ENCODE results near the gene TPRG1. TPM values are rescaled to one million over a fixed set of nuclear protein-coding genes. Genes with fewer than 3 reads are reported as not detected.

TPRG1 gene
- total RNA-seq, 2 donors from 2014 or later = 1.7 to 4.7 TPM

GRCh38 chr3:189160519-189161309 lies 11.1 kb upstream of the TPRG1 start:
- Histone ChIP-seq H3K27ac (no peak overlapping the region), H3K36me3 (no peaks in the 10 kb centered on the region), H3K9me3 (no peaks in the 10 kb centered on the region), H3K4me1 (replicated peaks) (no peaks in the 10 kb centered on the region), H3K27me3 (replicated peaks; ENCODE audit: insufficient read depth) (no peaks in the 10 kb centered on the region), H3K4me3 (no peak overlapping the region)
- intact Hi-C loops (cut with DNase I) = no loop called here
- DNase-seq (ENCODE audit: low spot score) = no peak
- WGBS = 75% methylated on average over 8 of the region's 8 CpGs
- TF ChIP-seq POLR2AphosphoS5 (IDR thresholded peaks at IDR 0.05) (no peak), CTCF (IDR thresholded peaks at IDR 0.05) (no peak), POLR2A (IDR thresholded peaks at IDR 0.05) (no peak)

DNA sequence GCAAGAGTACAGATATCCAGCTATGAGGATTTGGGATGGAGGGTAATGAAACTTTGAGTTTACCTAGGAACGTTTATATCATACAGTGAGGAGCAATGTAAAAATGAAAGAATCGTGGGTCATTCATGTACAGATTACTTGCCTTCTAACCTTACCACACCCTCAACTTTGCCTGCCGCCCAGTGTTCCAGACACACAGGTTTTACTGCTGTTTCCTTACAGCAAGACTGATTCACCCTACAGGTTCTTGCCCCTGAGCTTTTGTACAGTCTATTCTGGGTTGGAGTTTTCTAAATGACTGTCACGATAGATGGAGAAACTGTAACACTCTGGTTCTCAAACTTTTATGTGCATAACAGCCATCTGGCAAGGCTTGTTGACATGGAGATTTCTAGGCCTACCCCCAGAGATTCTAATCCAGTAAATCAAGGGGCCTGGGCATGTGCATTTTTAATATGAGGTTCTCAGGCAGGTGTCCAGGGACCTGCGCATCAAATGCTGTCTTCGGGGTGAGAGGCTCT lies 6.6 kb upstream of the TPRG1 start:
- H3K4me1 ChIP-seq (replicated peaks) = no peaks in the 10 kb centered on the region
- WGBS = 76% methylated on average over 6 of the region's 6 CpGs
- no peak overlapping the region for H3K4me3 ChIP-seq
- TF ChIP-seq POLR2A (IDR thresholded peaks at IDR 0.05) = no peak
- no peak for TF ChIP-seq POLR2AphosphoS5 (IDR thresholded peaks at IDR 0.05)
- TF ChIP-seq CTCF (IDR thresholded peaks at IDR 0.05) = no peak
- H3K27ac ChIP-seq = no peak overlapping the region
- H3K36me3 ChIP-seq = no peaks in the 10 kb centered on the region
- DNase-seq (ENCODE audit: low spot score) = no peak
- intact Hi-C loops (cut with DNase I) = no loop called here
- H3K9me3 ChIP-seq = no peaks in the 10 kb centered on the region
- H3K27me3 ChIP-seq (replicated peaks; ENCODE audit: insufficient read depth) = no peaks in the 10 kb centered on the region

DNA sequence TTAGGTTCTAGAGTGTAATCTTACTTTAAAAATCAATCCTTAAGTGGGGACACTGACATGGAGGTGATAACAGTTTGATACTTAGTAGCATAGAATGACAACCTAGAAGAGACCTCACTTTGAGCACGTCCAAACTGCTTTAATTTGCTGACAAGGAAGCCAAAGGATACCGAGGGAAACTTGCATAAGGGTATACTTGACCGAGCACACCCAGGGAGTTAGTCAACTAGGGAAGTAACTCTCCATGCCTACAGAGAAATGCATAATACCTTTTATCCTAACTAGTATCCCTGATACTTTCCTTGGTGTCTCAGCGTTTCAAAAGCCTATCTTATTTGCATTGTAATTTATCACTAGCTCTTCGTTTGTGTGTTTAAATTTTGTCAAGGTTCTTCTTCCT lies 5.5 kb upstream of the TPRG1 start:
- WGBS = 83% methylated on average over 5 of the region's 5 CpGs
- Histone ChIP-seq H3K4me1 (replicated peaks) (no peaks in the 10 kb centered on the region), H3K27me3 (replicated peaks; ENCODE audit: insufficient read depth) (no peaks in the 10 kb centered on the region), H3K27ac (no peak overlapping the region), H3K9me3 (no peaks in the 10 kb centered on the region), H3K4me3 (no peak overlapping the region), H3K36me3 (no peaks in the 10 kb centered on the region)
- intact Hi-C loops (cut with DNase I) = no loop called here
- DNase-seq (ENCODE audit: low spot score) = no peak
- no peak for TF ChIP-seq CTCF (IDR thresholded peaks at IDR 0.05)
- TF ChIP-seq POLR2AphosphoS5 (IDR thresholded peaks at IDR 0.05) = no peak
- TF ChIP-seq POLR2A (IDR thresholded peaks at IDR 0.05) = no peak

GRCh38 chr3:189167027-189167766 lies 4.6 kb upstream of the TPRG1 start:
- 76% methylated on average over 5 of the region's 5 CpGs for WGBS
- Histone ChIP-seq H3K36me3 (no peaks in the 10 kb centered on the region), H3K4me3 (no peak overlapping the region), H3K9me3 (no peaks in the 10 kb centered on the region), H3K27me3 (replicated peaks; ENCODE audit: insufficient read depth) (no peaks in the 10 kb centered on the region), H3K27ac (no peak overlapping the region), H3K4me1 (replicated peaks) (no peaks in the 10 kb centered on the region)
- intact Hi-C loops (cut with DNase I) = no loop called here
- DNase-seq (ENCODE audit: low spot score) = no peak
- no peak for TF ChIP-seq POLR2A (IDR thresholded peaks at IDR 0.05)
- TF ChIP-seq CTCF (IDR thresholded peaks at IDR 0.05) = no peak
- no peak for TF ChIP-seq POLR2AphosphoS5 (IDR thresholded peaks at IDR 0.05)

Data from prostate gland (tissue), 2 donors.